IPS-15b (cell line): ENCODE data around the gene SPDYE16.
"Not testable (repeated sequence)": the region's sequence is repeated elsewhere in the genome, so short reads cannot be mapped to it uniquely, and the experiment has no call there.

Experiments used
- H3K27me3 ChIP-seq: one replicate; pipeline ENCODE4 v1.6.1; 2013; ENCODE audit warnings: low read length; ENCODE audit not compliant: control insufficient read depth, insufficient read depth
- H3K36me3 ChIP-seq: one replicate; pipeline ENCODE4 v1.6.1; 2013; ENCODE audit warnings: low read length; ENCODE audit not compliant: control insufficient read depth, insufficient read depth
- H3K4me1 ChIP-seq: one replicate; pipeline ENCODE4 v1.6.1; 2013; ENCODE audit warnings: mild to moderate bottlenecking, low read length; ENCODE audit not compliant: control insufficient read depth, insufficient read depth
- H3K4me3 ChIP-seq: one replicate; pipeline ENCODE4 v1.5.1; 2013; ENCODE audit warnings: low read depth, low read length
- H3K9ac ChIP-seq: one replicate; pipeline ENCODE4 v1.6.1; 2013; ENCODE audit warnings: low read depth, mild to moderate bottlenecking, low read length
- H3K9me3 ChIP-seq: one replicate; pipeline ENCODE4 v1.6.1; 2013; ENCODE audit warnings: mild to moderate bottlenecking, low read length; ENCODE audit not compliant: control insufficient read depth, insufficient read depth

Gene SPDYE16

GRCh38 chr7:76497918-76498582 is 45.0 kb downstream of the SPDYE16 start:
- H3K36me3 ChIP-seq, H3K9ac ChIP-seq, H3K4me1 ChIP-seq, H3K4me3 ChIP-seq, H3K9me3 ChIP-seq, H3K27me3 ChIP-seq: not testable (repeated sequence)

- H3K4me3 ChIP-seq, H3K9ac ChIP-seq, H3K36me3 ChIP-seq, H3K4me1 ChIP-seq, H3K9me3 ChIP-seq, H3K27me3 ChIP-seq: not testable (repeated sequence)
Observed at GRCh38 chr7:76495717-76496116, 47.4 kb downstream of the SPDYE16 start.

GRCh38 chr7:76492139-76492538 is 51.0 kb downstream of the SPDYE16 start:
- H3K36me3 ChIP-seq, H3K9ac ChIP-seq, H3K4me1 ChIP-seq, H3K9me3 ChIP-seq, H3K27me3 ChIP-seq, H3K4me3 ChIP-seq: not testable (repeated sequence)

GRCh38 chr7:76487969-76488368 is 55.1 kb downstream of the SPDYE16 start:
- not testable (repeated sequence) for H3K36me3 ChIP-seq, H3K27me3 ChIP-seq, H3K4me1 ChIP-seq, H3K9ac ChIP-seq, H3K9me3 ChIP-seq, H3K4me3 ChIP-seq

- not testable (repeated sequence) for H3K9me3 ChIP-seq, H3K9ac ChIP-seq, H3K4me1 ChIP-seq, H3K36me3 ChIP-seq, H3K4me3 ChIP-seq, H3K27me3 ChIP-seq
Observed at GRCh38 chr7:76486618-76487017, 56.5 kb downstream of the SPDYE16 start.

GRCh38 chr7:76485822-76486610 is 57.1 kb downstream of the SPDYE16 start:
- not testable (repeated sequence) for H3K9ac ChIP-seq, H3K36me3 ChIP-seq, H3K9me3 ChIP-seq, H3K4me1 ChIP-seq, H3K27me3 ChIP-seq, H3K4me3 ChIP-seq

GRCh38 chr7:76484456-76484855 is 58.6 kb downstream of the SPDYE16 start:
- H3K36me3 ChIP-seq, H3K4me3 ChIP-seq: not testable (repeated sequence)

GRCh38 chr7:76483081-76483480 is 60.0 kb downstream of the SPDYE16 start:
- not testable (repeated sequence) for H3K27me3 ChIP-seq, H3K4me1 ChIP-seq, H3K4me3 ChIP-seq, H3K9me3 ChIP-seq, H3K9ac ChIP-seq, H3K36me3 ChIP-seq

More at GRCh38 chr7:76484456-76484855, 58.6 kb downstream of the SPDYE16 start:
- not testable (repeated sequence) for H3K9ac ChIP-seq, H3K27me3 ChIP-seq, H3K4me1 ChIP-seq, H3K9me3 ChIP-seq

- not testable (repeated sequence) for H3K27me3 ChIP-seq, H3K4me3 ChIP-seq, H3K4me1 ChIP-seq, H3K9me3 ChIP-seq, H3K9ac ChIP-seq, H3K36me3 ChIP-seq
Observed at GRCh38 chr7:76482660-76483059, 60.4 kb downstream of the SPDYE16 start.
